Muscle of arm (tissue), 14 donors: ENCODE data around the gene WDR41. TPM values are rescaled to one million over a fixed set of nuclear protein-coding genes. Genes with fewer than 3 reads are reported as not detected.
"Not testable (repeated sequence)": the region's sequence is repeated elsewhere in the genome, so short reads cannot be mapped to it uniquely, and the experiment has no call there.

ENCODE experiments used
- DNase-seq: peaks from one replicate; pipeline ENCODE4 v3.0.0-alpha.2; 2013
- long read RNA-seq, 11 donors: transcript quantifications; one replicate each; lab custom pipeline, GENCODE V29; 2026
- polyA plus RNA-seq, 12 donors: library from polyadenylated mRNA; unstranded; fragments of 120-200 nt; gene quantifications; one replicate each; pipeline ENCODE4 v1.2.1, GENCODE V29; 2013; ENCODE audit not compliant: insufficient read length in 12 of 12

WDR41 gene
- 10 to 100 TPM in 11 of 12 donors, not detected in 1; 35.2 to 65.9 (median 47.4) TPM for polyA plus RNA-seq
- long read RNA-seq, donor 1, partial matches to known transcripts, result 0 of 7 reads
- long read RNA-seq, donor 1, other reads (novel, unspliced or antisense), result 0 of 7 reads
- long read RNA-seq, donor 2, transcript WDR41-201 (13 exons, 3,958 nt), result major isoform, 13 of 14 reads
- long read RNA-seq, donor 2, partial matches to known transcripts, result 0 of 14 reads
- long read RNA-seq, donor 2, other reads (novel, unspliced or antisense), result 0 of 14 reads
- long read RNA-seq, donor 3, transcript WDR41-201 (13 exons, 3,958 nt), result major isoform, 7 of 8 reads
- long read RNA-seq, donor 3, partial matches to known transcripts, result 0 of 8 reads
- long read RNA-seq, donor 3, other reads (novel, unspliced or antisense), result 0 of 8 reads
- long read RNA-seq, donor 4, partial matches to known transcripts, result 0 of 3 reads
- long read RNA-seq, donor 4, other reads (novel, unspliced or antisense), result 0 of 3 reads
- long read RNA-seq, donor 5, transcript WDR41-201 (13 exons, 3,958 nt), result major isoform, 13 of 13 reads
- long read RNA-seq, donor 5, partial matches to known transcripts, result 0 of 13 reads
- long read RNA-seq, donor 5, other reads (novel, unspliced or antisense), result 0 of 13 reads
- long read RNA-seq, donor 6, partial matches to known transcripts, result 5 of 7 reads
- long read RNA-seq, donor 6, other reads (novel, unspliced or antisense), result 0 of 7 reads
- long read RNA-seq, donor 7, partial matches to known transcripts, result 0 of 4 reads
- long read RNA-seq, donor 7, other reads (novel, unspliced or antisense), result 0 of 4 reads
- long read RNA-seq, donor 8, transcript WDR41-201 (13 exons, 3,958 nt), result major isoform, 7 of 15 reads
- long read RNA-seq, donor 8, partial matches to known transcripts, result 5 of 15 reads
- long read RNA-seq, donor 8, other reads (novel, unspliced or antisense), result 0 of 15 reads
- long read RNA-seq, donor 9, transcript WDR41-201 (13 exons, 3,958 nt), result major isoform, 6 of 16 reads
- long read RNA-seq, donor 9, partial matches to known transcripts, result 10 of 16 reads
- long read RNA-seq, donor 9, other reads (novel, unspliced or antisense), result 0 of 16 reads
- long read RNA-seq, donor 10, transcript WDR41-201 (13 exons, 3,958 nt), result major isoform, 8 of 9 reads
- long read RNA-seq, donor 10, partial matches to known transcripts, result 0 of 9 reads
- long read RNA-seq, donor 10, other reads (novel, unspliced or antisense), result 0 of 9 reads
- long read RNA-seq, donor 11, transcript WDR41-201 (13 exons, 3,958 nt), result major isoform, 11 of 13 reads
- long read RNA-seq, donor 11, partial matches to known transcripts, result 0 of 13 reads
- long read RNA-seq, donor 11, other reads (novel, unspliced or antisense), result 0 of 13 reads

- peak; percentile 96 for DNase-seq
Observed at GRCh38 chr5:77491783-77492652, at the start of gene WDR41. WDR41 (minus strand) TSS chr5:77492316; CDS start chr5:77492220, 96 bp downstream.

- DNase-seq, result no peak
Observed at GRCh38 chr5:77531297-77531696, 39.2 kb upstream of the WDR41 start.

GRCh38 chr5:77518304-77518703 lies 26.2 kb upstream of the WDR41 start:
- no peak for DNase-seq

- DNase-seq, result no peak
Observed at GRCh38 chr5:77514457-77514856, 22.3 kb upstream of the WDR41 start.

GRCh38 chr5:77513321-77513720 lies 21.2 kb upstream of the WDR41 start:
- DNase-seq, result no peak

- not testable (repeated sequence) for DNase-seq
Observed at GRCh38 chr5:77501132-77501531, 9.0 kb upstream of the WDR41 start.

GRCh38 chr5:77499973-77500372 lies 7.9 kb upstream of the WDR41 start:
- no peak for DNase-seq

- DNase-seq, result no peak
Observed at GRCh38 chr5:77499441-77499840, 7.3 kb upstream of the WDR41 start.

- DNase-seq, result no peak
Observed at GRCh38 chr5:77498952-77499351, 6.8 kb upstream of the WDR41 start.

GRCh38 chr5:77494935-77495334 lies 2.8 kb upstream of the WDR41 start:
- no peak for DNase-seq

- DNase-seq, result no peak
Observed at GRCh38 chr5:77492653-77493000, 511 bp upstream of the WDR41 start.

GRCh38 chr5:77490741-77491344 lies 1.3 kb downstream of the WDR41 start:
- peak; percentile 18 for DNase-seq

GRCh38 chr5:77486344-77486962 lies 5.7 kb downstream of the WDR41 start:
- no peak for DNase-seq

GRCh38 chr5:77483682-77484081 lies 8.4 kb downstream of the WDR41 start:
- no peak for DNase-seq

GRCh38 chr5:77475041-77475440 lies 17.1 kb downstream of the WDR41 start:
- DNase-seq, result not testable (repeated sequence)

GRCh38 chr5:77468875-77469274 lies 23.2 kb downstream of the WDR41 start:
- DNase-seq, result not testable (repeated sequence)

- DNase-seq, result no peak
Observed at GRCh38 chr5:77463905-77464304, 28.2 kb downstream of the WDR41 start.

- no peak for DNase-seq
Observed at GRCh38 chr5:77461287-77461686, 30.8 kb downstream of the WDR41 start.

- DNase-seq, result no peak
Observed at GRCh38 chr5:77454123-77454522, 38.0 kb downstream of the WDR41 start.

GRCh38 chr5:77452351-77452750 lies 39.8 kb downstream of the WDR41 start:
- no peak for DNase-seq
